Cardiac fibroblast (primary cell): ENCODE data around the gene ARFGAP1.

Experiments
- DNase-seq, 2 donors: peaks; one replicate each; pipeline versions ENCODE4 v3.0.0 to v3.0.0-alpha.2; 2010; ENCODE audit warnings: low read depth in 2 of 2
- H3K4me3 ChIP-seq, 2 donors: replicated peaks in 1 of 2; 1 replicate in 1 of 2; 2 replicates in 1 of 2; pipeline ENCODE4 v1.5.1; 2011; ENCODE audit warnings: low read depth in 2 of 2, low read length in 2 of 2, mild to moderate bottlenecking in 2 of 2, moderate library complexity in 1 of 2
- CTCF ChIP-seq: IDR thresholded peaks from one replicate; pipeline ENCODE4 v1.5.1; 2011; ENCODE audit warnings: low read depth, mild to moderate bottlenecking, low read length, inconsistent platforms

The ARFGAP1 gene

GRCh38 chr20:63240004-63240403, 32.6 kb upstream of the ARFGAP1 start:
- DNase-seq, result no peak
- TF ChIP-seq CTCF, result no peak
- H3K4me3 ChIP-seq, result no peak overlapping the region

- TF ChIP-seq CTCF, result no peak
- DNase-seq, result no peak
- H3K4me3 ChIP-seq, result no peak overlapping the region
These were observed 31.3 kb upstream of the ARFGAP1 start for GRCh38 chr20:63241272-63241671.

DNA sequence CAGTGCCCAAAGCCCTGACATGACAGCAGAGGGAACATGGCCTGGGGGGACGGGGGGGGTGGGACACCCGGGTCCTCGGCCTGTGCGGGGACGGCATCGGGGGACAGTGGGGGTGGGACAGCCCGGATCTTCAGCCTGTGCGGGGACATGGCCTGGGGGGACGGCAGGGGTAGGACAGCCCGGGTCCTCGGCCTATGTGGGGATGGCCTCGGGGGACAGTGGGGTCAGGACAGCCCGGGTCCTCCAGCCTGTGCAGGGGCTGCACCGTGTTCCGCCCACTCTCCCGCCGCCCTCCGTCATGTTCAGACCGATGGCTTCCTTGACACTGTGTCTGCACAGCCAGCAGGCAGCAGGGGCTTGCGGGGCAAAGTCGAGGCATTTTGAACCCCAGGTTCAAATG, 29.9 kb upstream of the ARFGAP1 start:
- TF ChIP-seq CTCF, result no peak
- no peak for DNase-seq
- no peak overlapping the region for H3K4me3 ChIP-seq

- no peak for TF ChIP-seq CTCF
- no peak overlapping the region for H3K4me3 ChIP-seq
- no peak for DNase-seq
These were observed 28.9 kb upstream of the ARFGAP1 start for GRCh38 chr20:63243604-63244247.

- TF ChIP-seq CTCF, result no peak
- H3K4me3 ChIP-seq, result no peak overlapping the region
- no peak for DNase-seq
These were observed 28.1 kb upstream of the ARFGAP1 start for GRCh38 chr20:63244468-63244867.

GRCh38 chr20:63246490-63247288, 25.9 kb upstream of the ARFGAP1 start:
- no peak for TF ChIP-seq CTCF

More at GRCh38 chr20:63246490-63247288, 25.9 kb upstream of the ARFGAP1 start:
- DNase-seq, result no peak
- H3K4me3 ChIP-seq, result no peak overlapping the region
